Panc1 (cell line): ENCODE data around the gene ISOC2. TPM values are rescaled to one million over a fixed set of nuclear protein-coding genes. Genes with fewer than 3 reads are reported as not detected.

ENCODE experiments used
- ATAC-seq: fragments of 200-7000 bp; cut with Tn5 transposase; 2 replicates; pipeline ENCODE4 v1.9.1; 2020; ENCODE audit warnings: mild to moderate bottlenecking, moderate library complexity
- BruUV-seq: library from RNA; stranded (reverse); fragments of 400-500 nt; replicated peaks from 2 replicates; lab custom pipeline; 2021; lab: Mats Ljungman, UMichigan
- CTCF ChIA-PET: fragments of 300-600 bp; sonication (Branson Sonifier 250); formaldehyde crosslinking; loops from one replicate; lab custom pipeline; 2022; ENCODE audit warnings: antibody characterized with exemption; lab: Charles Lee
- POLR2A ChIA-PET: fragments of 300-600 bp; sonication (Branson Sonifier 250); formaldehyde crosslinking; loops from one replicate; lab custom pipeline; 2022; ENCODE audit warnings: antibody characterized with exemption; lab: Charles Lee
- DNase-seq: peaks from one replicate; pipeline ENCODE4 v3.0.0-alpha.2; 2010; ENCODE audit warnings: low read depth, low spot score
- H3K27ac ChIP-seq: 2 replicates; pipeline ENCODE4 v1.5.1; 2011; ENCODE audit warnings: mild to moderate bottlenecking, low read length, inconsistent platforms
- H3K27me3 ChIP-seq: fragments of 200-500 bp; sonication (Bioruptor generic); 2 replicates; pipeline ENCODE4 v1.6.0; 2014; ENCODE audit warnings: low read length, inconsistent platforms; ENCODE audit not compliant: control insufficient read depth, insufficient read depth
- H3K36me3 ChIP-seq: fragments of 200-500 bp; sonication (Bioruptor generic); 2 replicates; pipeline ENCODE4 v1.5.1; 2014; ENCODE audit warnings: inconsistent platforms, mild to moderate bottlenecking, low read length, moderate library complexity; ENCODE audit not compliant: control insufficient read depth, insufficient read depth
- H3K4me1 ChIP-seq: 2 replicates; pipeline ENCODE4 v1.5.1; 2011; ENCODE audit warnings: inconsistent platforms, mild to moderate bottlenecking, low read length, moderate library complexity; ENCODE audit not compliant: control insufficient read depth, insufficient read depth
- H3K4me3 ChIP-seq, 2 experiments: 2 replicates each; pipeline ENCODE4 v1.5.1; 2011 to 2012; ENCODE audit warnings: low read depth in 2 of 2, low read length in 2 of 2, mild to moderate bottlenecking in 2 of 2, inconsistent platforms in 1 of 2, moderate library complexity in 1 of 2
- H3K9me3 ChIP-seq: fragments of 200-500 bp; sonication (Bioruptor generic); 2 replicates; pipeline ENCODE4 v1.5.1; 2014; ENCODE audit warnings: low read depth, mild to moderate bottlenecking, inconsistent platforms, low read length, moderate library complexity; ENCODE audit not compliant: control insufficient read depth, insufficient read depth
- CTCF ChIP-seq: fragments of 450-650 bp; IDR thresholded peaks from 2 replicates; pipeline ENCODE4 v1.5.1; 2017; ENCODE audit warnings: mild to moderate bottlenecking
- POLR2AphosphoS5 ChIP-seq: IDR thresholded peaks from 2 replicates; pipeline ENCODE4 v1.6.1; 2012; ENCODE audit warnings: mild to moderate bottlenecking, low read depth, low read length, moderate library complexity
- REST ChIP-seq, 2 experiments: IDR thresholded peaks; 2 replicates each; pipeline ENCODE4 v1.6.1; 2011 to 2012; ENCODE audit warnings: low read depth in 2 of 2, control low read depth in 1 of 2, low read length in 1 of 2, mild to moderate bottlenecking in 1 of 2, moderate library complexity in 1 of 2; ENCODE audit not compliant: insufficient read depth in 1 of 2
- SIN3A ChIP-seq: IDR thresholded peaks from 2 replicates; pipeline ENCODE4 v1.6.1; 2012; ENCODE audit warnings: low read depth, mild to moderate bottlenecking, low read length, moderate library complexity, borderline replicate concordance; ENCODE audit not compliant: insufficient read depth
- TCF7L2 ChIP-seq: IDR thresholded peaks from 2 replicates; pipeline ENCODE4 v1.6.1; 2011; ENCODE audit warnings: mild to moderate bottlenecking, low read depth, low read length, inconsistent platforms
- in situ Hi-C: cut with HindIII; loops from 2 replicates; pipeline ENCODE4 v1.10.0; 2016; ENCODE audit warnings: low sequenced_read_pairs, low pct_unique_long_range_greater_than_20kb
- intact Hi-C: fragments of 100-400 bp; cut with micrococcal nuclease; formaldehyde crosslinking; loops from one replicate; pipeline ENCODE4 v1.10.0; 2022; ENCODE audit not compliant: unreplicated experiment
- total RNA-seq: library from RNA; stranded (reverse); gene quantifications from one replicate; pipeline ENCODE4 v1.2.1, GENCODE V29; 2021; ENCODE audit not compliant: unreplicated experiment

The ISOC2 gene
- total RNA-seq, 1 experiment from 2014 or later = 150 TPM

- H3K9me3 ChIP-seq = no peaks in the 10 kb centered on the region
- H3K27me3 ChIP-seq = no peaks in the 10 kb centered on the region
- ChIA-PET POLR2A (no interaction called here), CTCF (no interaction called here)
- H3K4me1 ChIP-seq = no peaks in the 10 kb centered on the region
- H3K36me3 ChIP-seq = no peaks in the 10 kb centered on the region
- H3K4me3 ChIP-seq = no peak overlapping the region
- no peak for DNase-seq
- no peak overlapping the region for H3K27ac ChIP-seq
- TF ChIP-seq SIN3A = no peak
- no peak for TF ChIP-seq POLR2AphosphoS5
- TF ChIP-seq CTCF = no peak
- no peak for TF ChIP-seq TCF7L2
- in situ Hi-C loops (no loop called here), intact Hi-C loops (no loop called here)
- BruUV-seq = no TSS peak
- no peak for ATAC-seq
Measured at GRCh38 chr19:55431183-55431582, 30.3 kb downstream of the ISOC2 start.

- in situ Hi-C loops = no loop called here
- Histone ChIP-seq H3K9me3 (no peaks in the 10 kb centered on the region), H3K4me3 (no peak overlapping the region), H3K27ac (no peak overlapping the region), H3K27me3 (no peaks in the 10 kb centered on the region), H3K4me1 (no peaks in the 10 kb centered on the region), H3K36me3 (no peaks in the 10 kb centered on the region)
- ATAC-seq = no peak
- CTCF ChIA-PET = no interaction called here
- TF ChIP-seq SIN3A (no peak), CTCF (no peak), POLR2AphosphoS5 (no peak), TCF7L2 (no peak), REST (IDR thresholded peaks at IDR 0.05; ENCODE audit: insufficient read depth in 1 of 2, low read depth in 2 of 2, low read length in 1 of 2) (no peak)
- intact Hi-C loops = loop anchor here (10.0 kb wide), 1 partner anchor 281 kb away; the partner anchor contains the start of gene TNNT1
- DNase-seq = no peak
- BruUV-seq = no TSS peak
- POLR2A ChIA-PET = interaction anchor here (0.6 kb wide), 2 partner anchors 174 to 1324 kb away, joined by 3 to 4 read pairs; no protein-coding TSS in a partner anchor
Measured at GRCh38 chr19:55426042-55426441, 35.4 kb downstream of the ISOC2 start.
